Activated B cell treated with CpG ODN at 0.5 μM for 24 hours (primary cell): ENCODE data around the gene UPF2. TPM values are rescaled to one million over a fixed set of nuclear protein-coding genes. Genes with fewer than 3 reads are reported as not detected.
"Not testable (repeated sequence)": the region's sequence is repeated elsewhere in the genome, so short reads cannot be mapped to it uniquely, and the experiment has no call there.

ENCODE experiments used
- ATAC-seq: fragments of 200-7000 bp; cut with Tn5 transposase; one replicate; pipeline ENCODE4 v1.10.0; 2021; ENCODE audit warnings: low read depth, mild to moderate bottlenecking, moderate library complexity
- CTCF ChIA-PET: fragments of 350-600 bp; sonication (Branson Sonifier 250); formaldehyde crosslinking; loops from one replicate; lab custom pipeline; 2021; ENCODE audit warnings: antibody characterized with exemption; lab: Charles Lee
- POLR2A ChIA-PET: fragments of 350-600 bp; sonication (Branson Sonifier 250); formaldehyde crosslinking; loops from one replicate; lab custom pipeline; 2021; ENCODE audit warnings: antibody characterized with exemption; lab: Charles Lee
- DNase-seq: peaks from one replicate; pipeline ENCODE4 v3.0.0; 2022
- H3K27ac Mint-ChIP-seq: one replicate; pipeline ENCODE4 v1.8.0; 2020; ENCODE audit warnings: mixed read lengths
- H3K27me3 Mint-ChIP-seq: one replicate; pipeline ENCODE4 v1.8.0; 2021; ENCODE audit warnings: mixed read lengths
- H3K36me3 Mint-ChIP-seq: one replicate; pipeline ENCODE4 v1.8.0; 2021; ENCODE audit warnings: low read depth, mixed read lengths
- H3K4me1 Mint-ChIP-seq: one replicate; pipeline ENCODE4 v1.8.0; 2021; ENCODE audit warnings: mixed read lengths
- H3K4me3 Mint-ChIP-seq: one replicate; pipeline ENCODE4 v1.8.0; 2020; ENCODE audit warnings: mild to moderate bottlenecking, mixed read lengths
- H3K9me3 Mint-ChIP-seq: one replicate; pipeline ENCODE4 v1.8.0; 2020; ENCODE audit warnings: mixed read lengths
- intact Hi-C: fragments of 100-400 bp; cut with micrococcal nuclease; formaldehyde crosslinking; loops from one replicate; pipeline ENCODE4 v1.15.1; 2024
- total RNA-seq: library from RNA; stranded (reverse); gene quantifications from 2 replicates; pipeline ENCODE4 v1.2.3, GENCODE V29; 2022
- TF ChIP-seq, protein P1 (sequence below): fragments of 200-600 bp; IDR thresholded peaks from one replicate; pipeline ENCODE4 v1.8.0; 2022; ENCODE audit warnings: antibody characterized with exemption, mild to moderate bottlenecking

Gene UPF2
- total RNA-seq, 1 donor from 2014 or later = 58.0 TPM

DNA sequence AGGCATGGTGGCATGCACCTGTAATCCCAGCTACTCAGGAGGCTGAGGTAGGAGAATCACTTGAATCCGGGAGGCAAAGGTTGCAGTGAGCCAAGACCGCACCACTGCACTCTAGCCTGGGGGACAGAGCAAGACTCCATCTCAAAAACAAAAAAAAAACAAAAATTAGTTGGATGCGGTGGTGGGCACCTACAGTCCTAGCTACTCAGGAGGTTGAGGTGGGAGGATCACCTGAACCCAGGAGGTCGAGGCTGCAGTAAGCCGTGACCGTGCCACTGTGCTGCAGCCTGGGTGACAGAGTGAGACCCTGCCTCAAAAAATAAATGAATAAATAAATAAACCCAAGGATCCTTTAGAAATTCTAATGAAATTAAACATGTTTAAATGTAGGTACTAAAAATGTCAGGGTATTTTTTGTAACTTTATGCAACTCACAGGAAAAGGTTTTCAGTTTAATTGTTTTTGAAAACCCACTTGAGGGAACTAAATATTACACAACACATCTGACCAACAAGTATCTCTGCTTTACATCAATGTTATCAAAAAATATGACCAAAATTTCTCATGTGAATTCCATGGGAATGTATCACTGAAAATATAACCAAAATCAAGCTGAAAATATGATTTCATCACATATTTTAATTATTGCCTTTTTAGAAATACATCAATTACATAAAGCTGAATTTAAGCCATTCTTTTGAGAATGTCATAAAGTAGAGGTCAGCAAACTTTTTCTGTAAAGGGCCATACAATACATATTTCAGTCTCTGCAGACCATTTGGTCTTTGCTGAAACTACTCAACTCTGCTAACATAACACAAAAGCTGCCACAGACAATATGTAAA, 23.9 kb downstream of the UPF2 start:
- no peak for ATAC-seq
- DNase-seq = no peak
- peaks cover 33% of the 10 kb centered on the region for H3K4me1 Mint-ChIP-seq
- peaks cover 24% of the 10 kb centered on the region for H3K36me3 Mint-ChIP-seq
- no peak overlapping the region for H3K4me3 Mint-ChIP-seq
- no peaks in the 10 kb centered on the region for H3K27me3 Mint-ChIP-seq
- CTCF ChIA-PET = no interaction called here
- H3K9me3 Mint-ChIP-seq = no peaks in the 10 kb centered on the region
- TF ChIP-seq, protein P1, sequence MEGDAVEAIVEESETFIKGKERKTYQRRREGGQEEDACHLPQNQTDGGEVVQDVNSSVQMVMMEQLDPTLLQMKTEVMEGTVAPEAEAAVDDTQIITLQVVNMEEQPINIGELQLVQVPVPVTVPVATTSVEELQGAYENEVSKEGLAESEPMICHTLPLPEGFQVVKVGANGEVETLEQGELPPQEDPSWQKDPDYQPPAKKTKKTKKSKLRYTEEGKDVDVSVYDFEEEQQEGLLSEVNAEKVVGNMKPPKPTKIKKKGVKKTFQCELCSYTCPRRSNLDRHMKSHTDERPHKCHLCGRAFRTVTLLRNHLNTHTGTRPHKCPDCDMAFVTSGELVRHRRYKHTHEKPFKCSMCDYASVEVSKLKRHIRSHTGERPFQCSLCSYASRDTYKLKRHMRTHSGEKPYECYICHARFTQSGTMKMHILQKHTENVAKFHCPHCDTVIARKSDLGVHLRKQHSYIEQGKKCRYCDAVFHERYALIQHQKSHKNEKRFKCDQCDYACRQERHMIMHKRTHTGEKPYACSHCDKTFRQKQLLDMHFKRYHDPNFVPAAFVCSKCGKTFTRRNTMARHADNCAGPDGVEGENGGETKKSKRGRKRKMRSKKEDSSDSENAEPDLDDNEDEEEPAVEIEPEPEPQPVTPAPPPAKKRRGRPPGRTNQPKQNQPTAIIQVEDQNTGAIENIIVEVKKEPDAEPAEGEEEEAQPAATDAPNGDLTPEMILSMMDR = no peak
- POLR2A ChIA-PET = interaction anchor here (0.6 to 1.9 kb wide), 3 partner anchors 24 to 121 kb away, joined by 3 to 6 read pairs (median 4); partner anchors contain the start of gene UPF2
- H3K27ac Mint-ChIP-seq = no peak overlapping the region
- intact Hi-C loops = no loop called here

DNA sequence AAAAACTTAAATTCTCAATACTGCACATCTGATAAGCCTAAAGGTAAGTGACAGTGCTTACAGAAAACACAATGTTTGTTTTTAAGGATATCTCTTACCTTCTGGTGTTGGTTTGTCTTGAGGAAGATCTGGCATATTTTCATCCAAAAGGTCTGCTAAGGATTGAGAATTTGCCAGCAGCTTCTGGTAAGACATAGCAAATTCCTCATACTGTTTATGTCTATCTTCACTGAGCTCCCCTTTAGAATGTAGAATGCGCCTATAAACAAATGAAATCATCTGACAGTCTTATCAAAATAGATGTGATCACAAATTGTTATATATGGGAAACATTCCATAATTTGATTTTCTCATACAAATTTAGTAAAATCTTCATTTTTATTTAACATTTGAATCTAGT, 28.7 kb downstream of the UPF2 start:
- intact Hi-C loops = no loop called here
- TF ChIP-seq, protein P1 = no peak
- Mint-ChIP-seq H3K4me1 (peaks cover 8% of the 10 kb centered on the region), H3K27me3 (no peaks in the 10 kb centered on the region), H3K36me3 (peaks cover 53% of the 10 kb centered on the region), H3K4me3 (no peak overlapping the region), H3K9me3 (peaks cover 5% of the 10 kb centered on the region), H3K27ac (no peak overlapping the region)
- CTCF ChIA-PET = no interaction called here
- DNase-seq (no peak), ATAC-seq (no peak)
- POLR2A ChIA-PET = interaction anchor here (0.6 kb wide), 2 partner anchors 11 to 61 kb away, joined by 3 to 4 read pairs; no protein-coding TSS in a partner anchor

DNA sequence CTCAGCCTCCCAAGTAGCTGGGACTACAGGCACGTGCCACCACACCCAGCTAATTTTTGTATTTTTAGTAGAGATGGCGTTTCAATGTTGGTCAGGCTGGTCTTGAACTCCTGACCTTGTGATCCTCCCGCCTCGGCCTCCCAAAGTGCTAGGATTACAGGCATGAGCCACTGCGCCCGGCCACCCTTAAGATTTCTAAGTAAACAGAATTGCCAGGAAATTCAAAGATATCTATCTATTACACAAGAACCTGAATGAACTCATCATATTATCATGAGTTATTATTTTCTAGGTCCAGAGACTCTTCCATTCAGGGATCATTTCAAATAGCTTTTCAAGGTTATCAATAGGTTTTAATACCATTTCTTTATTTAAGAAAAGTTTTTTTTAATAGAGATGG, 29.2 kb downstream of the UPF2 start:
- H3K27ac Mint-ChIP-seq, ATAC-seq: not testable (repeated sequence)
- H3K36me3 Mint-ChIP-seq = peaks cover 57% of the 10 kb centered on the region

DNA sequence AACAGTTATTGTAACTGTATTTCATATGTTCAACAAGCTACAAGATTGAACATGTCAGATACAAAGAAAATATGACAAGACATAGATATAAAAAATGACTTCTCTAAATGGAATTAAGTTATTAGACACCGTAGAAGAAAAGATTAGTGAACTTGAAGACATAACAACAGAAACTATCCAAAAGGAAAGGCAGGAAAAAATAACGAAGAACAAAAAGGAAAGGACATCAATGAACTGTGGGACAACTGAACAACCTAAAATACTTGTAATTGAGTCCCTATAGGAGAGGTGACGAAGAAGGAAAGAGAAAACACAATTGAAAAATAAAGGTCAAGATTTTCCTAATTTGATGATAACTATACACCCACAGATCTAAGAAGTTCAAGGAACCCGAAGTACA, 32.3 kb downstream of the UPF2 start:
- no peak for ATAC-seq
- intact Hi-C loops = no loop called here
- DNase-seq = no peak
- Mint-ChIP-seq H3K27me3 (no peaks in the 10 kb centered on the region), H3K4me1 (no peaks in the 10 kb centered on the region), H3K36me3 (peaks cover 70% of the 10 kb centered on the region), H3K27ac (no peak overlapping the region), H3K4me3 (no peak overlapping the region), H3K9me3 (peaks cover 5% of the 10 kb centered on the region)
- TF ChIP-seq, protein P1 = no peak
- POLR2A ChIA-PET = interaction anchor here (0.6 kb wide), 1 partner anchor 410 kb away, joined by 3 read pairs; no protein-coding TSS in a partner anchor
- CTCF ChIA-PET = no interaction called here

More for the DNA sequence above, 29.2 kb downstream of the UPF2 start:
- intact Hi-C loops, H3K4me3 Mint-ChIP-seq, DNase-seq, H3K27me3 Mint-ChIP-seq, H3K4me1 Mint-ChIP-seq, CTCF ChIA-PET, H3K9me3 Mint-ChIP-seq: not testable (repeated sequence)
- POLR2A ChIA-PET = interaction anchor here (0.6 to 1.0 kb wide), 4 partner anchors 12 to 62 kb away, joined by 3 to 4 read pairs (median 3); no protein-coding TSS in a partner anchor

DNA sequence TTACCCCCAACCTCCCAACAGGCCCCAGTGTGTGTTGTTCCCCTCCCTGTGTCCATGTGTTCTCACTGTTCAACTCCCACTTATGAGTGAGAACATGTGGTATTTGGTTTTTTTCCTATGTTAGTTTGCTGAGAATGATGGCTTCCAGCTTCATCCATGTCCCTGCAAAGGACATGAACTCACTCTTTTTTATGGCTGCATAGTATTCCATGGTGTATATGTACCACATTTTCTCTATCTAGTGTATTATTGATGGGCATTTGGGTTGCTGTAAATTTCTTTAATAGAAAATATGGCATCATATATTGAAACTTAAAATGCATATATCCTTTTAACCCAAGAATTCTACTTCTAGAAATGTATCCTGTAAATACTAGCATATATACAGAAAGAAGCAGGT, 33.8 kb downstream of the UPF2 start:
- H3K4me1 Mint-ChIP-seq, ATAC-seq, intact Hi-C loops, DNase-seq, H3K27ac Mint-ChIP-seq, H3K9me3 Mint-ChIP-seq, H3K27me3 Mint-ChIP-seq, CTCF ChIA-PET, H3K4me3 Mint-ChIP-seq, POLR2A ChIA-PET: not testable (repeated sequence)
- peaks cover 78% of the 10 kb centered on the region for H3K36me3 Mint-ChIP-seq

DNA sequence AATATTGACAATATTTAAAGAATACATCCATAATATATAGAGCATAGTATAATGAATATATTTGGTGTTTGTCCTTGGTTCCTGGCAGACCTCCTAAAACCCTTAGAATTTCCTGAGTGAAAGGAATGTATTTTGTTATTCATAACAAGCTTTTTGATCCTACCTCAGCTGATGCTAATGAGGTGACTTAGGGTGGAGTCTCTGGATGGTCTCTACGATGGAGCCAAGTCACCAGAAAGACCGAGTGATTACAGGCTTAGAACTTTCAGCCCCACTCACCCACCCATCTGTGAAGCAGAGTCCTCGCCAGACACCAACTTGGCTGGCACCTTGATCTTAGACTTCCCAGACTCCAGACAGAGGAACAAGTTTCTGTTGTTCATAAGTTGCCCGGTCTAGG, 35.9 kb downstream of the UPF2 start:
- ChIA-PET CTCF (no interaction called here), POLR2A (no interaction called here)
- H3K9me3 Mint-ChIP-seq = peaks cover 5% of the 10 kb centered on the region
- TF ChIP-seq, protein P1 = no peak
- ATAC-seq = no peak
- H3K4me3 Mint-ChIP-seq = no peak overlapping the region
- no peaks in the 10 kb centered on the region for H3K4me1 Mint-ChIP-seq
- H3K27ac Mint-ChIP-seq = peak overlapping the region; percentile 32
- intact Hi-C loops = no loop called here
- peaks cover 83% of the 10 kb centered on the region for H3K36me3 Mint-ChIP-seq
- no peaks in the 10 kb centered on the region for H3K27me3 Mint-ChIP-seq
- DNase-seq = no peak
